UCSD-AML1 (cell line): ENCODE measurements around the gene DLX1.

ENCODE experiments used
- DNase-seq: peaks from one replicate; lab custom pipeline; 2025; ENCODE audit not compliant: unreplicated experiment; lab: John Stamatoyannopoulos, UW

The DLX1 gene

GRCh38 chr2:172086241-172087206 is 1.2 kb downstream of the DLX1 start:
- DNase-seq: no peak

- no peak for DNase-seq
Observed at GRCh38 chr2:172087207-172087779, 2.0 kb downstream of the DLX1 start.

DNA sequence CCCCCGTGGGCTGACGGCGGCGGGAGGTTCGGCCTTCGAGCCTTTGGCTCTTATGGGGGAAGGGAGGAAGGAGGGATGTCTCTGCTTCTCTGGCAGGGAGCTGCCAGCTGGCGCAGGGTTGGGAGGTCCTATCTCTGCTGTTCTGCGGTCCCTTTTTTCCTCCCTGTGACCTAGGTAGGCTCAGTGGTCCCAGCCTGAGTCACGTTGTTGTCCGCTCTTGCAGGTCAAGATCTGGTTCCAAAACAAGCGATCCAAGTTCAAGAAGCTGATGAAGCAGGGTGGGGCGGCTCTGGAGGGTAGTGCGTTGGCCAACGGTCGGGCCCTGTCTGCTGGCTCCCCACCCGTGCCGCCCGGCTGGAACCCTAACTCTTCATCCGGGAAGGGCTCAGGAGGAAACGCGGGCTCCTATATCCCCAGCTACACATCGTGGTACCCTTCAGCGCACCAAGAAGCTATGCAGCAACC is 2.5 kb downstream of the DLX1 start:
- DNase-seq: no peak

DNA sequence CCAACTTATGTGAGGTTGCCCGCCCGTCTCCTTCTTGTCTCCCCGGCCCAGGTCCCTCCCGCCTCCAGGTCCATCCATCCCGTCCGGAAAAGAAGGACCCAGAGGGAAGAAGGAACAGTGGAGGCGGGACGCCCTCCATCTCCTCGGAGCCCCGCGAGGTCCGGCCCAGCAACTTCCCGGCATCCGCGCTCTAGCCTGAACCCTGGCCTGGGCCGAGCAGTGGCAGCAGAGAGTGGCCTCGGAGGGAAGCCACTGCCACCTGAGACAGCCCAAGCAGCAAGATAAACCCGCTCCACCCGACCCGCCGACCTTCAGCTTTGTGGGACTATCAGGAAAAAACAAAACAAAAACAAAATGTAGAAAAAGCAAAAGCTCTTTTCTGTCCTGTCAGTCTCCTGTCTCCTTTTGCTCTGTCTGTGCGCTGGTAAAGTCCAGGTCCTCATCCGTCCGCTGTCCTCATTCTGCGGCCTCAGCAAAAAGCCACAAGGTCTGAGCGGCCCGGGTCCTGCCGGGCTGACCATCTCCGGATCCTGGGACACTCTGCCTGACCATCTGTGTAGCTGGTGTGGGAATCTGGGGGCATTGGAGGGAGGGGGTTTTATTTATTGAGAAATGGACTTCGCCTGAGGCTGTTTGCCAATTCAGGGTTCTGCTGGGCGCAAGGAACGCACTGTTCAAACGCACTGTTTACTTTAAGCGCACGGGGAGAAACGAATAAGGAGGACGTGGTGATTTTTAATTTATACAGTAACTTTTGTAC is 3.1 kb downstream of the DLX1 start:
- DNase-seq: no peak

DNA sequence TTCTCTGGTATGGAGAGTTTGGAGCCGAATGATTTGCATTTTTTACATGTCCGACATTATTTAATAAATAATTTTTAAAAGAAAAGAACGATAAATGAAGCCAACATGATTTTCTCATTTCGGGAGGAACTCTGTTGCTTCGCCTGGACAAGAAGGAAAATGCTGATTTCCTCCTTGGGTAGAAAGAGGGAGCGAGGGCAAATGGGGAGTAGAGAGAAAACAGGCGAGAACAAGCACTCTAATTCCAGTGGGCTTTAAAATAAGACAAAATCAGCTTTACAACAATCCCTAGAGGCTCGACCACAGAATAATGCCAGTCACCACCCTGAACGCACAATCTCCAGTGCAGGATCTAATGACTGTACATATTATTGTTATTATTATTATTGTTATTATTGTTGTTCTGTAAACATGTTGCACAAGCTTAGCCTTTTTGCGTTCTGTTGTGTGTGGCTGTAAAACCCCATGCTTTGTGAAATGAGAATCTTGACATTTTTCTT is 3.7 kb downstream of the DLX1 start:
- no peak for DNase-seq

DNA sequence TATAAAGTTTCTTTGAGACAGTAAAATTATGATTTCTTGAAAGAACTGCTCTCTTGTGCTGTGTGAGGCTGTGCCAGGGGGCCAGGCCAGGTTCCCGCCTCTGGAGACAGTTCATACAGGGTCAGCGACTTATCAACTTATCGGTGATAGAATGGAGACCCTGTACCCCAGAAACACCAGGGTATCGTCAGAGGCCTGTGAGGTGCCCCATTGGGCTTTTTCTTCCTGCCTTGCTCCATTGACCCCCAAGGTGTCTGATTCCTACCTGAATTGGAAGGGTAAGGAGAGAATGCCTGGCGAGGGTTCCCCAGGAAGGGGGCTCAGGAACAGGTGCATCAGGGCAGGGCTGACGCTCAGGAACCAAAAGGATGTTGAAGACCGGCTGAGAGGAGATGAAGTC is 4.3 kb downstream of the DLX1 start:
- no peak for DNase-seq

DNA sequence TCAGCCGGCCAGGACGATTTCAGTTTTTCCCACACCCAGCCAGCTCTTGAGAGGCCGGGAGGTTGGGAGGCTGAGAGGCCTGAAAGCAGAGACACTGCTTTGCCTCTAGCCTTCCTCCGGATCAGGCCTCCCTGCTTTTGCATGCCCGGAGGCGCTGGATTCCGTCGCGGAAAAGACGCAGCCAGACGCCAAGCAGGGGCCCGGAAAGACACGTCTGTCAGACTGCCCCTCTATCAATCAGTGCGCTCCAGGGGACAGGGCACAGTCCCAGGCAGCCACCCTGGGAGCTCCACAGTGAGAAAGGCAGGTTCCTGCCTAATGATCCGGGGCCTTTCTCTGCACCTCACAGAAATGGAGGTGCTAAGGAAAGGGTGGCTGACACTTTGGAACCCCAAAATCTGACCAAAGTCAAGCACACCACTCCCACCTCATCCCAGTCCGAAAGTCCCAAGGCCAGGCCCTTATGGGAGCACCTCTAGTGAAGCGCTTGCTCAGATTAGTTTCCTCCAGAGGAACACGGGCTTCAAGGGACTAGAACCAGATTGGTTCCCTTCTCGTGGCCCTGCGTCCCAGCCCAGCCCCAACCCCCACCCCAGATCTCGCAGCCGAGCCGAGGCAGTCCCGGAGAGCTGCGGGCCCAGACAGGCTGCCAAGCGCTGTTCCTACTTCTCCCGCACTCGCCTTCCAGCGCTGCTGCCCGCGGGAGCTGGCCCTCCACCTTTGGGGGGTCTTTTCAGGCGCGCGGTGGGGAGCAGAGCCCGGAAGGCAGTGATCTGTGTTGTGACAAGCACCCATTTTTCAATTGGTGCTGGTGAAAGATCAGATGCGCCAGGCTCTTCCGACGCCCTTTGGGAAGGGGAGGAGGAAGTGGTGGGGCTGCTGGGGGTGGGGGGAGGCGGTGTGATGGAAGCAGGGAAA is 5.0 kb downstream of the DLX1 start:
- DNase-seq: no peak

DNA sequence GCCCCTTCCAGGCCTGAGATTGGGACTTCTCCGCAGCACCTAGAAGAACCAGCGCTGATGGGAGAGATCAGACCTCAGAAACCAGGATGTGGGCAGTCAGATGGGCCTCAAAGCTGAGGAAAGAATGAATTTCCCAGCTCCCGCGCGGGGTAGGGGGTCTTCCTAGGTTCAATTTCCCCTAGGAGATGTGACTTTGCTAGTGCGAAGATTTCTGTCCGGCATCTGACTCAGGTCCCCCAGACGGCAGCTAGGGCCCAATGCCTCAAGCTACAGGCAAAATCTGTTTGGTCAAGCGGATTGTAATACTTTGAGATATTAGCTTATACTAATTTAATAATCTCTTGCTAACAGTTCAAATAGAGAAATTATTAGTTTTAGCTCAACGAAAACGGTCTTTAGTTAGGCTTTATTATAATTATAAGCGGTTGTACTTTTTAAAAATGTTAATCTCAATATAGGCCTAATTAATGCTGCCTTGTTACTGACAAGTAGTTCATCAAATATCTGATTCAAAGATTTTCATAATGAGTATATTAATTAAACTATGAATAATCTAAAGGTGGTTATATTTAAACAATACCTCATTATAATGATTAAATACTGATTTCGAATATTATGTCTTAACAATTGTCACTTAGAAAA is 5.8 kb downstream of the DLX1 start:
- DNase-seq: no peak

DNA sequence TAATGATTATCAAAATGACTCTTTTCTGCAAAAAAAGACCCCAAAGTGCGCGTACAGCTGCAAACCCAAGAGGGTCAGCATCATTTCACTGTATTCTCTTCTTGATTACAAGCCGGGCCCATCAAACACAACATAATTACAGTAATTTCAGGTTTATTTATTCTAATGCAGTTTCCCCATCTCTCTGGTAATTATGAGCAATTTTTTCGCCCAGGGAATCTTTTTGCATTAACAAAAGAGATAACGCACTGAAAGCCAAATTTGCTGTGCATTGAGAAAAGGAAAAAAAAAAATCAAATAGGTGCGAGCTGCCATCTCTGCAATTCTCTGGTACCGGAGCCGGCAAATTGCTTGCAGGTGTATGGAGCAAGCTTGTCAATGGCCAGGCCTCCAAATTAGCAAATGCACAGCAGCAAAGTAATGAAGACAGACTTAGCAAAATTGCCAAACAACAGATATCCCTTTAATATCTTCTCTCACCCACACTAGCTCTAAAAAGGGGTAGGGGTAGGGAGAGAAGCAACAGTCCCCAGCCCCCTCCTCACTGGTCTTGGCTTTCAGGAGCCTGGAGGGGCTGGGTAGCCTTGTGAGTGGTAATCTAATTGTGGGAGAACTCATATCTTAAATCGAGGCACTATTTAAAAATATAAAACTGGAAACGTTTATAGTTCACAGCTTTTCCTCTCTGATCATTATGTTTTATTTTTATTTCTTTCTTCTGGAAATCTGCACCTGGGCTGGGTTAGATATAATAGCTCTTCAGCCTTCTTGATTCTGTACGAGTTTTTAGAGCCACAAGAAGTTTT is 6.7 kb downstream of the DLX1 start:
- no peak for DNase-seq

DNA sequence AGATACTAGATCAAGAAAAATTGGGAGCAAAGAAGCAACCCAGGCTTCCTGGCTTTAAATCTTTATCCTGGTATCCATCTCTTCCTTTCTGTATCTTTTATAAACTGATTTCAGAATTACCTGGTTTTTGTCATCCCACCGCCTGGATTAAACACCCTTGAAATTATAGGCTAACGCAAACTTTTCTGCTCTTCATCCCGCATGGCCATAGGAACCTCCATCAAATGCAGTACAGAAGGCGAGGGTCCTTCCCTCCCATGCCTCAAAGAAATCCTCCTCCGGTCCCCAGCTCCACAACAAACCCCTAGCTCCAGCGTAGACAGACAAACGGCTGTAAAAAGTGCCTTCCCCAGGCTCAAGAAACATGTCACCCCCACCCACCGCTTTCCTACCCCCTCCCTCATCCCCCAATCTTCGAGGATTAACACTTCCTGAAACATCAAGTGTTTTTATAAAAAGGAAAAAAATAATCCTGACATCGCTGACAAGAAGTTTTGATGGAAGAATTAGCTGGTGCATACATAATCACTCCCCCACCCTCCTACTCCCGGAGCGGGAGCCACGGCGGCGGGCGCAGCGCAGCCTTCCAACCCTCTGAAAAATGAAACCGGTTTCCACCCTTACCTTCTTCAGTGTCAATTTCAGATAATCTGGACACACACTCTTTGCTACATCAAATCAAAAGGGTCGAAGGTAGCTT is 7.6 kb downstream of the DLX1 start:
- DNase-seq: no peak

GRCh38 chr2:172093416-172094293 is 8.3 kb downstream of the DLX1 start:
- no peak for DNase-seq

- DNase-seq: no peak
Observed at GRCh38 chr2:172094294-172095145, 9.2 kb downstream of the DLX1 start.

GRCh38 chr2:172095146-172095904 is 10.0 kb downstream of the DLX1 start:
- peak; percentile 64 for DNase-seq

GRCh38 chr2:172095905-172096625 is 10.8 kb downstream of the DLX1 start:
- DNase-seq: no peak
